K562 (cell line): ENCODE measurements around the gene EXOC6. TPM values are rescaled to one million over a fixed set of nuclear protein-coding genes. Genes with fewer than 3 reads are reported as not detected.

Source experiments
- ATAC-seq: fragments of 200-7000 bp; cut with Tn5 transposase; 3 replicates; pipeline ENCODE4 v1.9.1; 2020; ENCODE audit warnings: moderate library complexity
- BruUV-seq: library from RNA; stranded (reverse); fragments of 400-500 nt; replicated peaks from 2 replicates; lab custom pipeline; 2021; lab: Mats Ljungman, UMichigan
- CTCF ChIA-PET: fragments of 300-600 bp; formaldehyde crosslinking; extraction: SDS; loops from one replicate; lab custom pipeline; 2021; ENCODE audit warnings: low intra/inter-chr PET ratio; lab: Yijun Ruan, JAX
- POLR2A ChIA-PET: fragments of 300-600, 350-650 bp; sonication (Branson Sonifier 250); formaldehyde crosslinking; extraction: SDS; loops from one replicate; lab custom pipeline; 2021; ENCODE audit warnings: antibody characterized with exemption, inconsistent platforms; lab: Yijun Ruan, JAX
- DNase-seq, 4 experiments: peaks; one replicate each; pipeline versions ENCODE4 v3.0.0 to v3.0.0-alpha.2; 2011 to 2018; ENCODE audit warnings: low spot score in 3 of 4, mixed read lengths in 3 of 4; ENCODE audit errors: extremely low read depth in 1 of 4
- FAIRE-seq: peaks from 2 replicates; lab custom pipeline; 2011; peaks lifted over from hg19 to GRCh38; lab: Jason Lieb, UNC
- H2AFZ ChIP-seq: 2 replicates; pipeline ENCODE4 v1.6.0; 2011; ENCODE audit warnings: low read depth, low read length, control low read depth, inconsistent platforms
- H3K27ac ChIP-seq: fragments of 200-600 bp; 3 replicates; pipeline ENCODE4 v1.8.0; 2011; ENCODE audit warnings: low read depth, mild to moderate bottlenecking, control low read depth, inconsistent platforms, low read length, moderate library complexity, mixed read lengths; ENCODE audit errors: extremely low read depth
- H3K27me3 ChIP-seq, 2 experiments: fragments of 300-600 bp in 1 of 2; 2 replicates in 1 of 2; 3 replicates in 1 of 2; pipeline versions ENCODE4 v1.6.0 to v1.8.0; 2011; ENCODE audit warnings: inconsistent platforms in 2 of 2, low read length in 2 of 2, mild to moderate bottlenecking in 1 of 2, mixed read lengths in 1 of 2, moderate library complexity in 1 of 2; ENCODE audit not compliant: control insufficient read depth in 2 of 2, insufficient read depth in 2 of 2
- H3K36me3 ChIP-seq: fragments of 300-600 bp; 3 replicates; pipeline ENCODE4 v1.8.0; 2011; ENCODE audit warnings: mild to moderate bottlenecking, low read length, inconsistent platforms; ENCODE audit not compliant: control insufficient read depth, insufficient read depth
- H3K4me1 ChIP-seq, 2 experiments: fragments of 200-600 bp in 1 of 2; replicated peaks in 1 of 2; 2 replicates in 1 of 2; 3 replicates in 1 of 2; pipeline versions ENCODE4 v1.5.1 to v1.8.0; 2011; ENCODE audit warnings: inconsistent platforms in 2 of 2, low read length in 2 of 2, mild to moderate bottlenecking in 1 of 2, mixed read lengths in 1 of 2, moderate library complexity in 1 of 2; ENCODE audit not compliant: control insufficient read depth in 2 of 2, insufficient read depth in 2 of 2
- H3K4me2 ChIP-seq: 2 replicates; pipeline ENCODE4 v1.6.1; 2011; ENCODE audit warnings: low read length, control low read depth, inconsistent platforms, mixed read lengths; ENCODE audit not compliant: insufficient read depth
- H3K4me3 ChIP-seq: fragments of 200-600 bp; sonication (generic), shearing (Covaris generic); 2 replicates; pipeline ENCODE4 v1.5.1; 2016; ENCODE audit warnings: control low read depth, inconsistent platforms
- H3K79me2 ChIP-seq: fragments of 200-600 bp; 3 replicates; pipeline ENCODE4 v1.8.0; 2011; ENCODE audit warnings: low read length, inconsistent platforms; ENCODE audit not compliant: control insufficient read depth, insufficient read depth
- H3K9ac ChIP-seq, 2 experiments: 2 replicates each; pipeline versions ENCODE4 v1.6.0 to v1.6.1; 2011; ENCODE audit warnings: low read depth in 2 of 2, low read length in 2 of 2, control low read depth in 1 of 2, inconsistent platforms in 1 of 2, mild to moderate bottlenecking in 1 of 2, mixed read lengths in 1 of 2; ENCODE audit not compliant: insufficient read depth in 1 of 2
- H3K9me1 ChIP-seq: one replicate; pipeline ENCODE4 v1.6.0; 2011; ENCODE audit warnings: inconsistent platforms, mild to moderate bottlenecking, low read length, moderate library complexity; ENCODE audit not compliant: control insufficient read depth, insufficient read depth
- H3K9me3 ChIP-seq: replicated peaks from 2 replicates; pipeline ENCODE4 v1.5.1; 2011; ENCODE audit warnings: low read depth, low read length, inconsistent platforms; ENCODE audit not compliant: control insufficient read depth, insufficient read depth
- H4K20me1 ChIP-seq: replicated peaks from 2 replicates; pipeline ENCODE4 v1.6.1; 2011; ENCODE audit warnings: low read length, inconsistent platforms, mixed read lengths; ENCODE audit not compliant: control insufficient read depth, insufficient read depth
- BRD9 ChIP-seq: fragments of 450-650 bp; IDR thresholded peaks from 2 replicates; pipeline ENCODE4 v1.6.1; 2018; ENCODE audit warnings: low read depth; ENCODE audit not compliant: partially characterized antibody
- CREBBP ChIP-seq: IDR thresholded peaks from one replicate; pipeline ENCODE4 v1.6.1; 2012; ENCODE audit warnings: low read depth, mild to moderate bottlenecking, control low read depth, inconsistent platforms, low read length
- HNRNPLL ChIP-seq: fragments of 200-400 bp; formaldehyde crosslinking; IDR thresholded peaks from 2 replicates; pipeline ENCODE4 v1.6.1; 2017; ENCODE audit warnings: low read length, low read depth, mild to moderate bottlenecking; ENCODE audit not compliant: poor library complexity, severe bottlenecking
- KLF16 ChIP-seq: IDR thresholded peaks from 2 replicates; pipeline ENCODE4 v1.6.1; 2016; ENCODE audit warnings: antibody characterized with exemption
- PHB ChIP-seq: fragments of 250-450 bp; sonication (Bioruptor Pico); IDR thresholded peaks from 2 replicates; pipeline ENCODE4 v1.5.0; 2021
- POLR2H ChIP-seq: IDR thresholded peaks from 2 replicates; pipeline ENCODE4 v1.6.1; 2016; ENCODE audit warnings: missing genetic modification characterization, low read depth, mild to moderate bottlenecking, control low read depth, missing compliant biosample characterization, moderate library complexity
- TAF9B ChIP-seq: fragments of 450-650 bp; IDR thresholded peaks from 2 replicates; pipeline ENCODE4 v1.6.1; 2018; ENCODE audit warnings: mild to moderate bottlenecking; ENCODE audit not compliant: partially characterized antibody
- ZC3H8 ChIP-seq: fragments of 450-650 bp; IDR thresholded peaks from 2 replicates; pipeline ENCODE4 v1.6.1; 2017
- ZNF232 ChIP-seq: sonication (generic); formaldehyde crosslinking; IDR thresholded peaks from 2 replicates; pipeline ENCODE4 v1.8.0; 2022; ENCODE audit warnings: mild to moderate bottlenecking, missing genetic modification reagents
- WGBS: fragments of 100-300 bp; shearing (Covaris generic); methylation state at CpG from one replicate; pipeline ENCODE4 v1.1.6; 2016; ENCODE audit warnings: low coverage, mixed read lengths; ENCODE audit not compliant: insufficient coverage; ENCODE audit errors: missing lambda C conversion rate; 5-methylcytosine and 5-hydroxymethylcytosine counted together
- in situ Hi-C: fragments of 300-500 bp; cut with MboI; formaldehyde crosslinking; loops from 4 replicates; pipeline ENCODE4 v1.15.0; 2018; ENCODE audit warnings: inconsistent platforms, mixed read lengths
- intact Hi-C: fragments of 100-400 bp; cut with micrococcal nuclease; formaldehyde crosslinking; loops from 2 replicates; pipeline ENCODE4 v1.14.2; 2022
- polyA plus RNA-seq, 8 experiments: library from polyadenylated mRNA; depleted of rRNA in 4 of 8; stranded (reverse) in 5 of 8; unstranded in 3 of 8; fragments of >200 nt; fragmentation: Nextera tagmentation in 2 of 8; fragmentation: Illumina TruSeq in 1 of 8; extraction: Ambion mirVana in 2 of 8; extraction: Trizol in 1 of 8; gene quantifications; 2 replicates each; pipeline versions ENCODE4 v1.2.1 to v1.2.3, GENCODE V29; 2011 to 2014; ENCODE audit warnings: inconsistent platforms in 1 of 8, missing spikeins in 1 of 8
- total RNA-seq, 7 experiments: library from RNA; depleted of rRNA in 6 of 7; stranded (reverse); fragments of >200 nt in 6 of 7; fragmentation: Illumina TruSeq in 2 of 7; extraction: Trizol in 2 of 7; gene quantifications; 2 replicates each; pipeline versions ENCODE4 v1.2.1 to v1.2.3, GENCODE V29; 2011 to 2021; ENCODE audit warnings: low replicate concordance in 1 of 7

The EXOC6 gene
- total and polyA plus RNA-seq, 9 of the 15 experiments (the other 6 are each of a cell fraction or from before 2014, with no cell fraction given), result 13.9 to 42.8 (median 24.9) TPM

DNA sequence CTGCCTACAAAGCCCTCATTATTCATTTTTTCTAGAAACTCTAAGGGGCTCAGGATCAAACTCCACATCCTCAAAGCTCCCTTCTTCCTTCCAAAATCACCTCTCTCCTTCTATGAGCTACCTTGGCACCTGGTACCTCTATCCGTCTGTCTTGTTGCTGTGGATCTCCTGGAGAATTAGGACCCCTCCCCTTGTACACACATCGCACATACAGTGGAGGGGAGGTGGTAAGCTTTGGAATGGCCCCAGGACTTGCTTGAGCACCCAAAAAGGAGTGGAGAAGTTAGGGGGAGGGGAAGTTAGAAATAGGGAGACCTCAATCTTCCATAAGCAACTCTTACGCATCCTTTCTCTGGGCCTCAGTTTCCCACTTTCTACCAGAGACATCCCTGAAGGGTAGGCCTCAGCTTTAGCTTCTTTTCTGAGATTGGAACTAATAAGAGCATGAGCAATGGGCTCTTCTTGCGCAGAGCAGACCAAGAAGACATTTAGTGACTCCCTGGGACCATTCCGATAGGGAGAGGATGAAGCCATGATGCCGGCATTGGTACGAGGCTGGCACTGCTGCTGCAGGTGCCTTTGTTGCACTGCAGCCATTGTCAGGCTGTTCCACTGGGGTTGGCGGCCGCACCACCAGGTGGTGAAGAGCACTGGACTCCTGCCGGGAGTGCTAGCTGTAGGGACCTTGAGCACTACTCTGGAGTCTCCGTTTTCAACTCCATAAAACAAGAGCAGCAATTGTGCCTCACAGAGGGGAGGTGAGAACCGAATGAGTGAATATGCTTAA is 216.7 kb downstream of the EXOC6 start:
- TF ChIP-seq HNRNPLL (no peak), PHB (CRISPR knock-in tag) (no peak), BRD9 (no peak), POLR2H (tag) (no peak), CREBBP (no peak), KLF16 (no peak), ZC3H8 (no peak), ZNF232 (CRISPR knock-in tag) (no peak), TAF9B (no peak)
- ATAC-seq (no peak), FAIRE-seq (no peak), DNase-seq (no peak)
- WGBS, result 97% methylated on average over 8 of the region's 12 CpGs
- Histone ChIP-seq H3K4me2 (no peak overlapping the region), H3K4me1 (peaks cover 3 to 18% of the 10 kb centered on the region in 2 experiments; a peak in 4 of 5 replicates), H3K79me2 (no peaks in the 10 kb centered on the region), H3K4me3 (no peak overlapping the region), H3K27me3 (no peaks in the 10 kb centered on the region), H3K9ac (no peak overlapping the region), H2AFZ (no peak overlapping the region), H3K9me1 (no peaks in the 10 kb centered on the region), H3K27ac (no peak overlapping the region), H3K36me3 (0 out of 3 replicates have a peak, but pooled peaks cover 5% of the 10 kb centered on the region), H3K9me3 (peaks cover 3% of the 10 kb centered on the region; the same call in 1 of the 2 replicates), H4K20me1 (no peaks in the 10 kb centered on the region)
- in situ Hi-C loops, result no loop called here
- intact Hi-C loops, result no loop called here
- BruUV-seq, result no TSS peak
- CTCF ChIA-PET, result no interaction called here
- POLR2A ChIA-PET, result no interaction called here
